T1000 (cell line): ENCODE results near the gene WDR6.

Experiments
- DNase-seq: peaks from one replicate; lab custom pipeline; 2025; ENCODE audit warnings: mixed read lengths; lab: John Stamatoyannopoulos, UW

Gene WDR6

DNA sequence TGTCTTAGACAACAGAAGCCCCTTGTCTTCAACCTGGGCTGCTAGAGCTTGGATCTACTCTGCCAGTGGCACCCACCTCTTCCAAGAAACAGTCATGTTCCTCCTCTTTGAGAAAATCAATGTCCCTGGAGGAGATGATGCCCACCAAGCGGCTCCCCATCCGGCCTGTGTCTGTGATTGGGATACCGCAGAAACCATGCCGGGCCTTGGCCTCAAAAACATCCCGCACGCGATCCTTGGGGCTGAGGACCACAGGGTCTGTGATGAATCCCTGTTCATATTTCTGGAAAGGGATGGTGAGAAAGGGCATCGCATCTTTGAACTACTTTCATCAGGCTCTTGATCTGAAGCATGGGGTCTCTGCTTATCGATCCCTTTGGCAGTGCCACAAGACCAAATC is 20.4 kb downstream of the WDR6 start:
- DNase-seq, result no peak

DNA sequence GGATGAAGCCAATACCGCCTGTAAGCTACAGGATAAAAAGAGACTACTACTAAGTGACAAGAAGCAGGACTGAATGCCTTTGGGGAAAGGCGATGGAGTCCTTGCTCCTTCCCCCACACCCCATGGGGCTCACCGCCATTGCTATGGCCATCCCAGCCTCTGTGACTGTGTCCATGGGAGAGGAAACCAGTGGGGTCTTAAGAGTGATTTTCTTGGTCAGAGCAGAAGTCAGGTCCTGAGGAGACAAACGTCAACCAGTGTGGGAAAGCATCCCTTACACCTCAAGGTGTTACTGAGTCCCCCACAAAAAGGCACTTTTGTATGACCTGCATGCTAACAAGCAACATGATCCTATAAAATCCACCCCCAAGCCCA is 21.1 kb downstream of the WDR6 start:
- no peak for DNase-seq

DNA sequence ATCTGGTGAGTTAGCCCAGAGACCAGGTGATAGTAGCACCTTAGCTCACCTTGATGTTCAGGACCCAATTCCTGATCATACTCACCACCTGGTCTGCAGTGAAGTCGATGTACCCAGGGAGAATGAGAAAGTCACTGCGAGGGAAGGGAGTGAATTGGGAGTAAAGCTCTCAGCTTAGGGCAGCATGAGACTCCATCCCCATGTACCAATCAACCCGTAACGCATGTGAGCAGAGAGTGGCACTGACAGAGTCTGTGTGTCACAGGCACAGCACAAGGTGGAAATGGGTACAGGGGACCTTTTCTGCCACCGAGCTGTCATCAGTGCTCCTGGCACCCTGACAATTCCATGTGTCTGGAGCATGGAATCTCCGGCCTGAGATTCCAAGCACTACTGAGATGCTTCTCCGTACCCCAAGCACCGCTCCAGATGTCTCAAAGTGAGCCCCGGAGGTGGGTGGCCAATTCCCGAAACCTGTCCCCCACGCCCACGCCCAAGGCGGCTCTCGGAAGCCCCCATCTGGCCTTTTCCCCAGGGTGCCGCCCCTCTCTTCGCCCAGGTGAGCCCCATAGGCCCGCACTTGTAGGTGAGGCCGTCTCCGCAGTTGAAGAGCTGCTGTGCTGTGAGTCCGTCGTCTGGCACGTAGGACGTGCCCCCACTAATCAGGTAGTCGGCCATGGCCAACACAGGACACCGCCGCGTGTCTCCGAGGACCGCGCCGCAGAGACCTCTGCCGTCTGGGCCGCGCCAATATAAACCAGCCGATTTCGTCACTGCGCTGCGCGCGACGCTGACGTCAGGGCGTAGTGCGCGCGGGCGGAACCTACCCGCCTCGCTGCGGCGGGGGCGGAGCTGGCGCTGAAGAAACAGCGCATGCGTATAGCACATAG is 21.7 kb downstream of the WDR6 start, which contains the start of gene IMPDH2:
TSS of gene IMPDH2 (minus strand) at position 726 of the 890 bp plus-strand sequence. CDS start at position 678, 48 bp downstream.
- DNase-seq, result peak; percentile 92

DNA sequence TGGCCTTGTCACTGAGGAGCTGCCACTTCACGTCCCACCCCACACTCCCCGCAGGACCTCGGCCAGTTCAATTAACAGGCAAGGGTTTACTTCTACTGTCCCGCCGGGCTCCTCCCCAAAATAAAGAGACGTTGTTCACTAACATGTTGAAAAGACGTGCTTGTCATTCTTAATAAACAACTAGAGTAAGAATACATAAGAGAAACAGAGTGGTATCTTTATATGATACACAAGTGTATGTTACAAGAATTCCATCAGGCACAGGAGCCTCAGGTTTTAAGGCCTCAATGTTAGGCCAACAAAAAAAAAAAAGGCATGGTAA is 22.3 kb downstream of the WDR6 start:
- no peak for DNase-seq

DNA sequence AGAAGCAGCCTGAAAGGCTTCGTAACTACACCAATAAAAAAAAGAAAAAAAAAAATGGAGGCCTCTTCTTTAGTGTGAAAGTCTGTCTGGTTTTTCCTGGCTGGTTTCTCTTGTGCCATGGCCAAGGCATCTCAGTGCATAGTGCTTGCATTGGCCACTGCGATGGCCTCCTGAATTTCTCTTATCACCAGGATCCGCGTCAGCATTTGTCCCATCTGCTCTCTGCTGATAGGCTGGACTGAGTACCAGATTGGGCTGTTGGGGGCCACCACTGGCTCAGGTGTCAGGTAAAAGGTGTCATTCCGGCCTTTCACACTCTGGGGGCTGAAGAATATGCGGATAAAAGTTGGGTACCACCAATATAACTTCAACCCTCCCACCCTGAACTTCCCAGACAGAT is 23.1 kb downstream of the WDR6 start:
- no peak for DNase-seq

DNA sequence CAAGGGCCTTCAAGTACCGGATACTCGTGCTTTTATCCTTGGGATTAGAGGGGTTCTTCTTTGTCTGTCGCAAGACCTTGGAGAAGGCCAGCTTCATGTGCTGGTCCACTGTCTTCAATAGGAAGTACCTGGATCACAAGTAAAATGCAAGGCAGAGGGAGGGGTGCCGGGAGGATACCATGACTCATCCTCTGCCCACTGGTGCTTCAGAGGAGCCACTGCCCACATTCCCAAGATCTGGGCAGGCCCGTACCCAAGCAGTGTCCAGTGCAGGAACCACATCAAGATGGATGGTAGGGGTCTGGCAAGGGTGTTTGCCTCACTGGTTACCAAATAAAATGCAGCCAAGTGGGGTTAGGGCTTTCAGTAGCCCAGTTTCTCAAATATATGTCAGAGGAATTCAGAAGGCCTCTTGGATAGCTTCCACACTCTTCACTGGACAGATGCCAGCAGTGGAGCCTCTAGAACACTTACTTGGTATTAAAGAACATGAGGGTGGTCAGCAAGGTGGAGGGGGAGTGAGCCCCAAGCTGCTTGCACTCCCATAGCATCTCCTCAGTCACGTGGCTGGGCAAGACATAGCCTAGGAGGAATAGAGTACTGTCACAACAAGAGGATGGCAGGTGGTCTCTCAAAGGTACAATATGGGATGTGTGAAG is 25.6 kb downstream of the WDR6 start:
- no peak for DNase-seq

DNA sequence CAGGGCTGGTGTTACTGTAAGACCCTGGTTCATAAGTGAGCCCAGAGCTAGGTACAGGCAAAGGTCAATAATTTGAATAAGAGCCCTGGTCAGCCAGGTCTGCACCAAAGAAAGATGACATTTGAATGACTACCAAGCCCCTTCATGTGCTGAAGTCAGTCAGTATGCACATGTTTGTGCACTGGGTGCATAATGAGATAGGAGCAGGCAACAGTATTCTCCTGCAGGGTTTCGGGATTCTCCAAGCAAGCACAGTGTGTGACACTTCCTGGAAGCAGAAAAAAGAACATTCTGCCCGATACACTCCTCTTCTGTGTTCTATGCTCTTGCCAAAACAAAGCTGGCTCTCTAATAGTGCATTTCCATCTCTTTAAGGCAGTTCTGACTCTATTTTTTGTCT is 27.5 kb downstream of the WDR6 start:
- no peak for DNase-seq

DNA sequence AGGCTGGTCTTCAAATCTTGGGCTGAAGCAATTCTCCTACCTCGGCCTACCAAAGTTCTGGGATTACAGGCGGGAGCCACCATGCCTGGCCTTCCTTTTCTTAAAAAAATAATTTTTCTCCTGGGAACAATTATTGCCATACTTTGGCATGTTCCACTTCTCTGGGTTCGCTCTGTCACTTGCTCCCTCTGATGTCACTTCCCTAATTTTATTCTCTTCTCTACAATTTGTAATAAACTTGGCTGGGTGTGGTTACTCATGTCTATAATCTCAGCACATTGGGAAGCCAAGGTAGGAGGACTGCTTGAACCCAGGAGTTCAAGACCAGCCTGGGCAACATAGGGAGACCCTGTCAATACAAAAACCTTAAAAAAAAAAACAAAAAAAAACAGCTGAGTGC is 28.1 kb downstream of the WDR6 start:
- no peak for DNase-seq

DNA sequence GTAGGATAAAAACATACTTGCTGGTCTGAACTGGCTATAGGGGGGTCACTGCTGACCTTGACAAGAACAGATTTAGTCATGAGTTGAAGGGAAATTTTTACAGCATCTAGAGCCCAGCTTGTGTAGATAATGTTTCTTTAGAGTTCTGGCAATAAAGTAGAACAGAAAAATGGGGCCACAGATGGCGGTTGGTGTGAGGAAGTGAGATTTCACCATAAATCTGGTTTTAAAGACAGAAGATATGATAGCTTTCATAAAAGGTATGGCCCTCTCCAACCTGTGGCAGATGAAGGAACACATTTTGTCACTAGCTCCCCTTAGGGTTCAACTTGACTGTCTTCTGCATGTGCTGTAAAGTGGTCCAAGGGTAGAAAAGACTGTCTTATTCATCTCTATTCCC is 46.4 kb downstream of the WDR6 start:
- DNase-seq, result no peak

DNA sequence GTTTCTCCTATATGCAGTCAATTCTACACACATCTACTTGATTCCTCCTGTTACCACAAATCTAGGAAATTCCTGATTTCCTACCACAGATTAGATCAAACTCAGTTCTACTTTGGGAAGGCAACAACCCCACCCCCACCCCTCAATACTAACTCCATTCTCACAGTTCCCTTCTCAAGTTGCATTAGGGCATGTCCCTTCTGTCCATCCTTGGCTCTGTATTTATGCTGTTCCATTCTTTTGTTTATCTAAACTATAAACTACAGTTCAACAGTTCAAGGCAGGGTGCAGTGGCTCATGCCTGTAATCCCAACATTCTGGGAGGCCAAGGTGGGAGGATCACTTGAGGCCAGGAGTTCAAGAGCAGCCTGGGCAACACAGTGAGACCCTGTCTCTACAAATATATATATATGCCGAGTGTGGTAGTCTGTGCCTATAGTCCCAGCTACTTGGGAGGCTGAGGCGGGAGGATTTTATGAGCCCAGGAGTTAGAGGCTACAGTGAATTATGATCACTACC is 47.2 kb downstream of the WDR6 start:
- DNase-seq, result no peak

DNA sequence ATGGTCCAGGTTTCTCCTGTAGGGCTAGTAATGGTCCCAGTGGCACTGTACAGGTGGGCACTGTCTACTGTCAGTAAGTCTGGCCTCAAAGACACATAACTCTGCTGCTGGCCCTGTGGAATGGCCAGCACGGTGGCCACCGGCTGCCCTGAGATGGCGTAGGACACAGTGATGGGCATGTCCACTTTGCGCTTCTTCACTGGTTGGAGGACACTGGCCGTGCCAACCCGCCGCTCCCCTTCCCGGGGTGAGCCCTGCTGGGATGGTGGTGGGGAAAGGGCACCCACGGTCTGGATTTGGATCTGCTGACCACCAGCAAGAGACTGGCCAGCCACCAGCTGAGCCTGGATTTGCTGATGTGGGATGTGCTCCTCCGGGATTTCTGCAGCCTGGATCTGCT is 50.1 kb downstream of the WDR6 start:
- DNase-seq, result no peak

DNA sequence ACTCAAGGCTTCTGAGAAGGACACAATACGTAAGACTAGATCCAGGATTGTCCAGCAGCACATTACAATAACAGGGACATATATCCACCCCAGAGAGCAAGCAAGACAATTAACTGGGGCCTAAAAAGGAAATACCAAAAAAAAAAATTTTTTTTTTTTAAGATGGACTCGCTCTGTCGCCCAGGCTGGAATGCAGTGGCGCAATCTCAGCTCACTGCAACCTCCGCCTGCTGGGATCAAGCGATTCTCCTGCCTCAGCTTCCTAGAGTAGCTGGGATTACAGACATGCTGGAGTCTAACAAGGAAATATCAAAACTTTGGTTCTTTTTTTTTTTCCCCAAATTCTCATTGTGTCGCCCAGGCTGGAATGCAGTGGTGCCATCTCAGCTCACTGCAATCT is 50.8 kb downstream of the WDR6 start:
- no peak for DNase-seq
